Brain microvascular endothelial cell (primary cell): ENCODE results near the gene CALHM3.
"Not testable (repeated sequence)": the region's sequence is repeated elsewhere in the genome, so short reads cannot be mapped to it uniquely, and the experiment has no call there.

Experiments used
- DNase-seq: peaks from one replicate; pipeline ENCODE4 v3.0.0-alpha.2; 2020
- H3K27ac ChIP-seq: fragments of 250-450 bp; sonication (Bioruptor Pico); 2 replicates; pipeline ENCODE4 v1.5.1; 2020; ENCODE audit warnings: mild to moderate bottlenecking, moderate library complexity
- H3K27me3 ChIP-seq: fragments of 250-450 bp; sonication (Bioruptor Pico); replicated peaks from 2 replicates; pipeline ENCODE4 v1.5.1; 2020; ENCODE audit warnings: mild to moderate bottlenecking
- H3K36me3 ChIP-seq: fragments of 250-450 bp; sonication (Bioruptor Pico); replicated peaks from 2 replicates; pipeline ENCODE4 v1.5.1; 2020; ENCODE audit warnings: mild to moderate bottlenecking
- H3K4me3 ChIP-seq: 2 replicates; pipeline ENCODE4 v1.5.1; 2011; ENCODE audit warnings: low read depth, mild to moderate bottlenecking, control low read depth, low read length, moderate library complexity
- CTCF ChIP-seq: IDR thresholded peaks from 2 replicates; pipeline ENCODE4 v1.5.1; 2011; ENCODE audit warnings: low read depth, mild to moderate bottlenecking, moderate library complexity, low read length, control low read depth, inconsistent platforms; ENCODE audit errors: missing control alignments
- in situ Hi-C: cut with HindIII; loops from 2 replicates; pipeline ENCODE4 v1.10.0; 2017; ENCODE audit warnings: low sequenced_read_pairs, low pct_ligation_motif_present

Gene CALHM3

GRCh38 chr10:103479135-103479534 lies at the start of gene CALHM3:
CALHM3 (minus strand) TSS chr10:103479240; CDS start chr10:103479032, 208 bp downstream.
- H3K27ac ChIP-seq = no peak within 1 kb of the TSS
- no peak for DNase-seq

GRCh38 chr10:103528549-103528948 lies 49.5 kb upstream of the CALHM3 start:
- Histone ChIP-seq H3K27me3 (peaks cover 3% of the 10 kb centered on the region), H3K36me3 (no peaks in the 10 kb centered on the region), H3K27ac (no peak overlapping the region), H3K4me3 (no peak overlapping the region)
- in situ Hi-C loops = no loop called here
- DNase-seq = no peak
- TF ChIP-seq CTCF = no peak

More at GRCh38 chr10:103479135-103479534, at the start of gene CALHM3:
- Histone ChIP-seq H3K36me3 (no peaks in the 10 kb centered on the region), H3K4me3 (no peak within 1 kb of the TSS), H3K27me3 (no peaks in the 10 kb centered on the region)
- TF ChIP-seq CTCF = no peak
- in situ Hi-C loops = loop anchor here (10.0 kb wide), 1 partner anchor 64 kb away; no protein-coding TSS in a partner anchor

- H3K4me3 ChIP-seq, H3K36me3 ChIP-seq, in situ Hi-C loops, H3K27me3 ChIP-seq: not testable (repeated sequence)
- peak; percentile 81 for DNase-seq
- H3K27ac ChIP-seq = peak overlapping the region; percentile 4
These were observed 48.4 kb upstream of the CALHM3 start for GRCh38 chr10:103527476-103527875.

GRCh38 chr10:103525901-103526300 lies 46.9 kb upstream of the CALHM3 start:
- H3K27ac ChIP-seq = no peak overlapping the region
- no peak for DNase-seq
- H3K4me3 ChIP-seq = no peak overlapping the region
- H3K36me3 ChIP-seq = no peaks in the 10 kb centered on the region
- TF ChIP-seq CTCF = no peak
- peaks cover 6% of the 10 kb centered on the region for H3K27me3 ChIP-seq
- in situ Hi-C loops = no loop called here

GRCh38 chr10:103523683-103524082 lies 44.6 kb upstream of the CALHM3 start:
- DNase-seq = no peak
- in situ Hi-C loops = no loop called here

GRCh38 chr10:103522006-103522405 lies 43.0 kb upstream of the CALHM3 start:
- H3K27me3 ChIP-seq = peaks cover 19% of the 10 kb centered on the region

More at GRCh38 chr10:103523683-103524082, 44.6 kb upstream of the CALHM3 start:
- Histone ChIP-seq H3K27me3 (peaks cover 15% of the 10 kb centered on the region), H3K4me3 (no peak overlapping the region), H3K36me3 (no peaks in the 10 kb centered on the region), H3K27ac (no peak overlapping the region)
- TF ChIP-seq CTCF = no peak

GRCh38 chr10:103519798-103520197 lies 40.8 kb upstream of the CALHM3 start:
- no peak for TF ChIP-seq CTCF
- Histone ChIP-seq H3K27ac (no peak overlapping the region), H3K4me3 (no peak overlapping the region), H3K36me3 (no peaks in the 10 kb centered on the region), H3K27me3 (peaks cover 19% of the 10 kb centered on the region)
- no peak for DNase-seq
- in situ Hi-C loops = no loop called here

More at GRCh38 chr10:103522006-103522405, 43.0 kb upstream of the CALHM3 start:
- H3K27ac ChIP-seq, H3K4me3 ChIP-seq, in situ Hi-C loops, H3K36me3 ChIP-seq, DNase-seq: not testable (repeated sequence)
